COLO668 (cell line): Measurements from ENCODE around the gene ANTXR1.

Source experiments
- DNase-seq: peaks from one replicate; lab custom pipeline; 2025; ENCODE audit not compliant: unreplicated experiment; lab: John Stamatoyannopoulos, UW

ANTXR1 gene

GRCh38 chr2:69126341-69126740, 113.4 kb downstream of the ANTXR1 start:
- no peak for DNase-seq

DNA sequence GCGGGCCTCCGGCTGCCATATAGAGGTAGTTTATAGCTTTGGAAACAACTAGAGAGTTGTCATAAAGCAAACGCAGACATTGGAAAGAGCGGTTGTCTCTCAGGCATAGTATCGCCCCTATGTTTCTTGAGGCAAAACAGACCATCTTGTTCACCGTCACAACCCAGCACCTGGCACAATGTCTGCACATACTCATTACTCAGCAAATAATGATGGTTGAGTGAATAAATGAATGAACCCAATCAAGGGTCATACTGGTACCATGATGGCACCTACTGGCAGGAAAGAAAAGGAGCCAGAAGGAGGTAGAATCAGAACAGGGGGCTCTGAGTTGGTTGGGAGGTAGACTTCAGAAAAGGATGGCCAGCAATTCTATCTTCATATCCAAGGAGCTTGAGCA, 118.5 kb downstream of the ANTXR1 start:
- no peak for DNase-seq

GRCh38 chr2:69131983-69132675, 119.2 kb downstream of the ANTXR1 start:
- DNase-seq: no peak

GRCh38 chr2:69132960-69133590, 120.1 kb downstream of the ANTXR1 start:
- no peak for DNase-seq

- DNase-seq: no peak
These were observed 120.9 kb downstream of the ANTXR1 start for GRCh38 chr2:69133898-69134297.

GRCh38 chr2:69134306-69134945, 121.4 kb downstream of the ANTXR1 start:
- no peak for DNase-seq

DNA sequence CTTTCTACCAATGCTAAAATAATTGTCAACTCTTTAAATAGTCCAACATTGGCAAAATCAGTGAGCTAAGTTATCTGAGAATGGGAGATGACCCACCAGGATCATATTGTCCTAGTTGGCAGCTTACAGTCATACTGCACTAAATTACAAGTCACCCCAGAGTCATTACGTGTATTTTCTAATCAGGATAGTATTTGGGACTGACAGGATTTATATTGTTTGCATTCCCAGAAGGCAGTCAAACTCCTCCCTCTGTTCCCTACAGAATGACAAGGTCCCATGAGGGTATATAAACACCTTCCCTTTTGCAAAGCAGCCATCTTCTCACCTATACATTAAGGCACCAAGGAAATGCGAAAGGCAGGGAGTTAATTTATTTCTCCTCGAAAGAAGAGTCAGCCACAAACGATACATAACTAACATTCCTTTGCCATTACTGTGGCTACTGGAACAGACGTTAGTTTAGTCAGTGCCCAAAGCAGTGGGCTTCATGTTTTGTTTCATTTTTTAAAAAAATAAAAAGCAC, 125.3 kb downstream of the ANTXR1 start:
- DNase-seq: no peak

- no peak for DNase-seq
These were observed 125.9 kb downstream of the ANTXR1 start for GRCh38 chr2:69138793-69139459.

GRCh38 chr2:69139778-69140670, 127.0 kb downstream of the ANTXR1 start:
- DNase-seq: no peak

DNA sequence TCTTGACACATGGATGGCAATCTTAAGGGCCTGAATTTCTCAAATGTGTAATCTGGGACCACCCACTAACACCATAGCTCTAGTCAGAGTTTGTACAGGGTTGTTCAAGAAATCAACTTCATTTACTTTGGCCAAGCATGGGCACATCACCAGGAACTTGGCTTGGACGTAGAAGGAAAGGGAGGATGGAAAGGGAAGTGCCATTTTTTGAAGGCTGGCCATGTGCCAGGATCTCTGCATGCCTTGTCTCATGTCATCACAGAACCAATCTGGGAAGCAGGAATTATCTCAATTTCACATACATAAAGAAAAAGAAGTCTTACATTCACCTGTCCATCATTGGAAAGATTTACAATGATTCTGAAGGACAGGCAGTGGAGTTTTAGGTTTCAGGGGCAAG, 128.1 kb downstream of the ANTXR1 start:
- no peak for DNase-seq

DNA sequence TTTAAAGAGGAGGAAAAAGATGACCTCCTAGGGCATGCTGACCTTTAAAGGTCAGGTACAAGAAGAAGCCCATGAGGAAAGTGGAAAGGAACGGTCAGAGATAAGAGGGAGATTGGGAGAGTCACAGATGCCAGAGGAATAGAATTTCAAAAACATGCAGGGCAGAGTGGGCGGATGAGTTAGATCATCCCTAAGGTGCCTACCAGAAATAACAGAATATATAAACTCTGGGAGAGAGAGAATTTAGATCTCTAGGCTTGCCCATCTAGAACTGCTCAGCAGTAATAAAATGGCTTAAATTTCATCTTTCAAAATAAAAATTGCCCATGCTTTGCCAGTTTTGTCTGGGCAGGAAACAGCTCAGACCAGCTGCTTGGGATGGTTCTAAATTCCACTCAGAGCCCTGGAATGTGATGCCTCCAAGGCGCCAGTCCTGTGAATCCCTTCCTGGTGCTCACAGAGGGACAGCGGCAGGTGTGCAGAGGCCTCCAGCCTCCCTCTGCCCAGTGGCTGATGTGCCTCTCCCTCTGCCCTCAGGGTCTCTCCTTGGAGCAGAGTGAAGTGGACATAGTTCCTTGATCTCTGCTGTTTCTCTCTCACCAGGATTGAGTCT, 130.9 kb downstream of the ANTXR1 start:
- no peak for DNase-seq

DNA sequence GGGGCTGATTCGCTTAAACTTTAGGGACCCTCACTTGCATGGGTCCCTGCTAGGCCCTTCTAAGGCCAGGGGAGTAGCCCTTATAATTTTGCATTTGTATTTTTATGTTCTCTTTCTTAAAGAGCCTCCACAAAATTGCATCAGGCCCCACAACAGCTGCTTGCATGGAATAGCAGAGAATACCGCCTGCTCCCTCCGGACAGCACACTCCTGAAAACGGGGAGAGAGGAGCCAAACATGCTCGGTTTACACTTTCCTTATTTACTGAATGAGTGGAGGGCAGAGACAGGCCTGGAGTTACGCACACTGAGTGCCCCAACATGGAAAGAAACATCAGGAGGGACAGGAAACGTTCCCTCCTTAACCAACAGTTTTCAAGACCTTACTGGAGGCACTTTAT, 132.2 kb downstream of the ANTXR1 start:
- no peak for DNase-seq

GRCh38 chr2:69147841-69148533, 135.0 kb downstream of the ANTXR1 start:
- no peak for DNase-seq

- no peak for DNase-seq
These were observed 136.7 kb downstream of the ANTXR1 start for GRCh38 chr2:69149631-69150215.

- no peak for DNase-seq
These were observed 139.0 kb downstream of the ANTXR1 start for GRCh38 chr2:69151931-69152330.

GRCh38 chr2:69152847-69153583, 140.0 kb downstream of the ANTXR1 start:
- no peak for DNase-seq

DNA sequence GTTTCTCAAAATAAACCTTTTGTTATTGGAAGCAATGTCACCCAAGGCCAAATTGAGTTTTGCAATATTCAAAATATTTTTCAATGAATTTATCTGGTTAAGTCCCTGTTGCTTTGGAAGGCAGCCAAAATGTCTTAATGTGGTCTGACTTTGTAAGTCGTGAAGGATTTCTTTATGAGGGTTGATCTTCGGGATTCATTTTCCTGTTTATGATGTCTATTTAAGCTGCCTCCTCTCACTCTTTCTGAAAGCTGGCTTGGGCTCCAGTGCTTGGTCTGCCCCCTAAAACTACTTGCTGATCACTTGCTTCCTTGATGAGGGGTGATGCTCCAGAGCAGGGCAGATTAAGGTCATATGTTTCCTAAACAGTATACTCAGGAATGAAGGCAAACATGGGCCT, 141.1 kb downstream of the ANTXR1 start:
- DNase-seq: no peak

DNA sequence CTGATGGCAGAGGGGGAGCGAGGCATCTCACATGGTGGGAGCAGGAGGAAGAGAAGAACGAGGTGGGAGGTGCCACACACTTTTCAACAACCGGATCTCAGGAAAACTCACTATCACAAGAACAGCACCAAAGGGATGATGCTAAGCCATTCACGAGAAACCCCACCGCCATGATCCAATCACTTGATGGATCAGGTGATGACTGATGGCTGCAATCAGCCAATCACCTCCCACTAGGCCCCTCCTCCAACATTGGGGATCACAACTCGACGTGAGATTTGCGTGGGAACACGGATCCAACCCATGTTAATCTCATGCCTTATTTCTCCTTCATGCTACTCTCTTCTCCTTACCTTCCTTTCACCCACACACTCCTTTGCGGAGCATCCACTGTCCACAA, 143.6 kb downstream of the ANTXR1 start:
- DNase-seq: no peak

- no peak for DNase-seq
These were observed 144.5 kb downstream of the ANTXR1 start for GRCh38 chr2:69157441-69157840.
